Uterus (tissue), 2 donors: Measurements from ENCODE around the gene TBC1D14.

ENCODE experiments used
- CTCF ChIP-seq, 4 experiments: fragments of 200-600 bp in 2 of 4; fragments of 450-650 bp in 2 of 4; sonication (generic) in 2 of 4; IDR thresholded peaks; one replicate each; pipeline ENCODE4 v1.5.1; 2016 to 2019; ENCODE audit warnings: antibody characterized with exemption in 4 of 4, mild to moderate bottlenecking in 2 of 4, moderate library complexity in 1 of 4
- POLR2A ChIP-seq, 2 donors: fragments of 450-650 bp; IDR thresholded peaks; one replicate each; pipeline ENCODE4 v1.6.1; 2016; ENCODE audit warnings: antibody characterized with exemption in 2 of 2, mild to moderate bottlenecking in 1 of 2, moderate library complexity in 1 of 2

- TF ChIP-seq CTCF (IDR thresholded peaks at IDR 0.05) (no peak), POLR2A (IDR thresholded peaks at IDR 0.05) (no peak)
Observed at GRCh38 chr4:7013175-7013574, 103.5 kb downstream of the TBC1D14 start.
